Panc1 (cell line): ENCODE results near the gene WWOX. TPM values are rescaled to one million over a fixed set of nuclear protein-coding genes. Genes with fewer than 3 reads are reported as not detected.

Experiments used
- ATAC-seq: fragments of 200-7000 bp; cut with Tn5 transposase; 2 replicates; pipeline ENCODE4 v1.9.1; 2020; ENCODE audit warnings: mild to moderate bottlenecking, moderate library complexity
- BruUV-seq: library from RNA; stranded (reverse); fragments of 400-500 nt; replicated peaks from 2 replicates; lab custom pipeline; 2021; lab: Mats Ljungman, UMichigan
- CTCF ChIA-PET: fragments of 300-600 bp; sonication (Branson Sonifier 250); formaldehyde crosslinking; loops from one replicate; lab custom pipeline; 2022; ENCODE audit warnings: antibody characterized with exemption; lab: Charles Lee
- POLR2A ChIA-PET: fragments of 300-600 bp; sonication (Branson Sonifier 250); formaldehyde crosslinking; loops from one replicate; lab custom pipeline; 2022; ENCODE audit warnings: antibody characterized with exemption; lab: Charles Lee
- DNase-seq: peaks from one replicate; pipeline ENCODE4 v3.0.0-alpha.2; 2010; ENCODE audit warnings: low read depth, low spot score
- H3K27ac ChIP-seq: 2 replicates; pipeline ENCODE4 v1.5.1; 2011; ENCODE audit warnings: mild to moderate bottlenecking, low read length, inconsistent platforms
- H3K27me3 ChIP-seq: fragments of 200-500 bp; sonication (Bioruptor generic); 2 replicates; pipeline ENCODE4 v1.6.0; 2014; ENCODE audit warnings: low read length, inconsistent platforms; ENCODE audit not compliant: control insufficient read depth, insufficient read depth
- H3K36me3 ChIP-seq: fragments of 200-500 bp; sonication (Bioruptor generic); 2 replicates; pipeline ENCODE4 v1.5.1; 2014; ENCODE audit warnings: inconsistent platforms, mild to moderate bottlenecking, low read length, moderate library complexity; ENCODE audit not compliant: control insufficient read depth, insufficient read depth
- H3K4me1 ChIP-seq: 2 replicates; pipeline ENCODE4 v1.5.1; 2011; ENCODE audit warnings: inconsistent platforms, mild to moderate bottlenecking, low read length, moderate library complexity; ENCODE audit not compliant: control insufficient read depth, insufficient read depth
- H3K4me3 ChIP-seq, 2 experiments: 2 replicates each; pipeline ENCODE4 v1.5.1; 2011 to 2012; ENCODE audit warnings: low read depth in 2 of 2, low read length in 2 of 2, mild to moderate bottlenecking in 2 of 2, inconsistent platforms in 1 of 2, moderate library complexity in 1 of 2
- H3K9me3 ChIP-seq: fragments of 200-500 bp; sonication (Bioruptor generic); 2 replicates; pipeline ENCODE4 v1.5.1; 2014; ENCODE audit warnings: low read depth, mild to moderate bottlenecking, inconsistent platforms, low read length, moderate library complexity; ENCODE audit not compliant: control insufficient read depth, insufficient read depth
- CTCF ChIP-seq: fragments of 450-650 bp; IDR thresholded peaks from 2 replicates; pipeline ENCODE4 v1.5.1; 2017; ENCODE audit warnings: mild to moderate bottlenecking
- POLR2AphosphoS5 ChIP-seq: IDR thresholded peaks from 2 replicates; pipeline ENCODE4 v1.6.1; 2012; ENCODE audit warnings: mild to moderate bottlenecking, low read depth, low read length, moderate library complexity
- REST ChIP-seq, 2 experiments: IDR thresholded peaks; 2 replicates each; pipeline ENCODE4 v1.6.1; 2011 to 2012; ENCODE audit warnings: low read depth in 2 of 2, control low read depth in 1 of 2, low read length in 1 of 2, mild to moderate bottlenecking in 1 of 2, moderate library complexity in 1 of 2; ENCODE audit not compliant: insufficient read depth in 1 of 2
- SIN3A ChIP-seq: IDR thresholded peaks from 2 replicates; pipeline ENCODE4 v1.6.1; 2012; ENCODE audit warnings: low read depth, mild to moderate bottlenecking, low read length, moderate library complexity, borderline replicate concordance; ENCODE audit not compliant: insufficient read depth
- TCF7L2 ChIP-seq: IDR thresholded peaks from 2 replicates; pipeline ENCODE4 v1.6.1; 2011; ENCODE audit warnings: mild to moderate bottlenecking, low read depth, low read length, inconsistent platforms
- in situ Hi-C: cut with HindIII; loops from 2 replicates; pipeline ENCODE4 v1.10.0; 2016; ENCODE audit warnings: low sequenced_read_pairs, low pct_unique_long_range_greater_than_20kb
- intact Hi-C: fragments of 100-400 bp; cut with micrococcal nuclease; formaldehyde crosslinking; loops from one replicate; pipeline ENCODE4 v1.10.0; 2022; ENCODE audit not compliant: unreplicated experiment
- total RNA-seq: library from RNA; stranded (reverse); gene quantifications from one replicate; pipeline ENCODE4 v1.2.1, GENCODE V29; 2021; ENCODE audit not compliant: unreplicated experiment

Gene WWOX
- total RNA-seq, 1 experiment from 2014 or later: 12.5 TPM

- H3K27ac ChIP-seq: no peak overlapping the region
- ChIA-PET CTCF (no interaction called here), POLR2A (no interaction called here)
- no peaks in the 10 kb centered on the region; the same call in 1 of the 2 replicates for H3K36me3 ChIP-seq
- no peaks in the 10 kb centered on the region for H3K9me3 ChIP-seq
- in situ Hi-C loops (no loop called here), intact Hi-C loops (no loop called here)
- H3K27me3 ChIP-seq: no peaks in the 10 kb centered on the region
- no peak overlapping the region for H3K4me3 ChIP-seq
- ATAC-seq: no peak
- no peak for DNase-seq
- H3K4me1 ChIP-seq: no peaks in the 10 kb centered on the region
- TF ChIP-seq CTCF (no peak), REST (IDR thresholded peaks at IDR 0.05; ENCODE audit: insufficient read depth in 1 of 2, low read depth in 2 of 2, low read length in 1 of 2) (no peak), POLR2AphosphoS5 (no peak), SIN3A (no peak), TCF7L2 (no peak)
- no TSS peak for BruUV-seq
Observed at GRCh38 chr16:78163772-78164670, 64.6 kb downstream of the WWOX start.

- H3K27me3 ChIP-seq: no peaks in the 10 kb centered on the region
- no peaks in the 10 kb centered on the region for H3K9me3 ChIP-seq
- ChIA-PET POLR2A (no interaction called here), CTCF (no interaction called here)
- H3K4me3 ChIP-seq: no peak overlapping the region
- no peak for ATAC-seq
- no peak for TF ChIP-seq SIN3A
- intact Hi-C loops: no loop called here
- H3K4me1 ChIP-seq: no peaks in the 10 kb centered on the region
- no peaks in the 10 kb centered on the region; the same call in 1 of the 2 replicates for H3K36me3 ChIP-seq
- no peak overlapping the region for H3K27ac ChIP-seq
- no peak for DNase-seq
- no TSS peak for BruUV-seq
- in situ Hi-C loops: no loop called here
Observed at GRCh38 chr16:78170494-78170933, 71.1 kb downstream of the WWOX start.

- Histone ChIP-seq H3K27ac (no peak overlapping the region), H3K4me3 (no peak overlapping the region), H3K36me3 (no peaks in the 10 kb centered on the region), H3K9me3 (no peaks in the 10 kb centered on the region), H3K4me1 (no peaks in the 10 kb centered on the region), H3K27me3 (no peaks in the 10 kb centered on the region)
- BruUV-seq: no TSS peak
- CTCF ChIA-PET: no interaction called here
- intact Hi-C loops: no loop called here
- ATAC-seq (no peak), DNase-seq (no peak)
- TF ChIP-seq REST (IDR thresholded peaks at IDR 0.05; ENCODE audit: insufficient read depth in 1 of 2, low read depth in 2 of 2, low read length in 1 of 2): no peak
- no peak for TF ChIP-seq SIN3A
- TF ChIP-seq CTCF: no peak
- TF ChIP-seq POLR2AphosphoS5: no peak
- no peak for TF ChIP-seq TCF7L2
- POLR2A ChIA-PET: no interaction called here
- in situ Hi-C loops: no loop called here
Observed at GRCh38 chr16:78175287-78175686, 75.8 kb downstream of the WWOX start.
